Measurements from ENCODE around the gene GAS7.

GAS7 gene

DNA sequence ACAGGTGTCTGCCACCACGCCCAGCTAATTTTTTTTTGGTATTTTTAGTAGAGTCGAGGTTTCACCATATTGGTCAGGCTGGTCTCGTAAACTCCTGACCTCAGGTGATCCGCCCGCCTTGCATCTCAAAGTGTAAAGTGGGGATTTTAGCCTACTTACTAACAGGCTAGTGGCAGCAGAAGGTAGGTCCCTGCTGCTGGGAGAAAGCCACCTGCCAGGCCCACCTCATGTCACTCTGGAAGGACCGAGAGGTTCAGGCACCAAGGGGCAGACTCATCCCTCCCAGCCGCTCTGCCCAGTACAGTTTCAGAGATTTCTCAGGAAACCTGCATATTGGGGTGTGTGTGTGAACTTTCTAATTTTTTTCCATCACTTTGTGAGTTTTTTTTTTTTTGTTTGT lies 291.3 kb downstream of the GAS7 start:
- no peak for DNase-seq

DNA sequence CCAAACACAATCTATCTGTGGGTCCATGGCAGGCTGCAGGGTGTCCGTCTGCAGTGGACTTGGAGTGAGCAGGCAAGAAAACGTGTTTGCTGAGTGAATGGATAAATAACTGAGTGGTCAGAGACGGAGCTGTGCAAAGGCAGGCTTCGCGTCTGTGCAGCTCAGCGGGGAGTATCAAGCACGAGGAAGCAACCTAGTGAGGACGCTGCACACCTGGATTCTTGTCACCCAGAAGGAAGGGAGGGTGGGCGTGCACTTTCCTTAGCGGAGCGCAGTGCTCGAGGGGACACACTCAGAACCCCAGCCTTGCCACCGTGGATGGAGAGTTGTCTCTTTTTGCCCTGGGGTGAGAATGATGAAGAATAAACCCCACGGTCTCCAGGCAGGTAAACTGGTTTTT lies 291.8 kb downstream of the GAS7 start:
- no peak for DNase-seq

DNA sequence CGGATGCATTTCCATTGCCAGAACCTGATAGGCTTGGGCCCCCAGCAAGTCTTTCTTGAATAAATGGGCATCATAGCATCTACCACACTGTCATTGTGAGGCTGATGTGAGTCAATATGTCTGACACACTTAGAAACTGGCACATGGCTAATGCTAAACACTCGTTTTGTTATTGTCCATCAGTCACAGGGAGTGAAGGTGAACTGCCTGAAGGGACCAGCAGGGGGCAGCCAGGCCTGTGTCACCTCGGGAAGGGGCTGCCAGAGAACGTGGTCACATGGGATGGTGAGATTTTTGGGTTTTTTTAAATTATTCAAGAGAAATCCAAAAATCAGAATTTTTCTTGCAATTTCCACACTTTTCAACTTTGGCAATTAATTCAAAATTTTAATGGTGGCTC lies 292.5 kb downstream of the GAS7 start:
- no peak for DNase-seq

DNA sequence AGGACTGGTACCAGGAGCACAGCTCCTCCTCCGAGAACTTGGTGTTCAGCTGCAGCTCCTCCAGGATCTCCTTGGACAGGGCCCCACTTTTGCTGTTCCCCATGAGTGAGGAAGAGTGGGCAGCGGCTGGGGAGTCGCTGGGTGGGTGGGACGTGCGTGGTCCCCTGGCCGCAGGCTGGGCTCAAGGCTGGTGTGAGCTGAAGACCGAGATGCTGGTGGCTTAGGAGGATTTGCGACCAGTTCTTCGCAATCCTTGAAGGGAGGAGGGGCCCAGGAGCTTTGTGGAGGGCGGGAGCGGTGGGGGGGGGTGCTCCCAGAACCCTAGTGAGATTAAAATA lies 293.4 kb downstream of the GAS7 start, which contains the start of gene RCVRN:
Gene RCVRN, minus strand, starts transcription at position 194 of the 338 bp plus-strand sequence. Its CDS starts 91 bp downstream, at position 103.
- no peak for DNase-seq

DNA sequence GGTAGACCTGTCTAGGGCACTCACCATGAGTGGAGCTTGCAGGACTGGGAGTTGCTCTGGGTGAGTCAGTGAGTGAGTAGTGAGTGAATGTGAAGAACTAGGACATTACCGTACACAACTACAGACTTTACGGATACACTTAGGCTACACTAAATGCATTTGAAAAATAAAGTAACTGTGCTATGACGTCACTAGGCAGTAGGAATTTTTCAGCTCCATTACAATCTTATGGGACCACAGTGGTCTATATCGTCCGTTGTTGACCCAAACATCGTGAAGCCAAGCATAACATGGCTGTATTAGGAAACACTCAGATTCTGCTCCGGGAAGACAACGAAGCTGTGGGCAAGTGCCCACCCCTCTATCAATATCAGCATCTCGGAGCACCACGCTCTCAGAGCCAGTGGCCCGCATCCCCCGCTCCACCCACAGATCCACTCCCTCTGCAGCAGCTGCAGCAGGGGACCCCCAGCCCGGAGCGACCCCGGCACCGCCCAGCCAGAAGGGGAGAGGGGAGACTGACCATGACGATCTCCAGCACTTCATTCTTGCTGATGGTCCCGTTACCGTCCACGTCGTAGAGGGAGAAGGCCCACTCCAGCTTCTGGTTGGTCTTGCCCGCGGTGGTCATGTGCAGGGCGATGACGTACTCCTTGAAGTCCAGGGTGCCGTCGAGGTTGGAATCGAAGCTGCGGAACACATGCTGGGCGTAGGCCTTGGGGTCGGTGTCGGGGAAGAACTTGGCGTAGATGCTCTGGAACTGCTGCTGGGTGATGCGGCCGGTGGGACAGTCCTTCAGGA lies 293.9 kb downstream of the GAS7 start:
- DNase-seq: no peak

DNA sequence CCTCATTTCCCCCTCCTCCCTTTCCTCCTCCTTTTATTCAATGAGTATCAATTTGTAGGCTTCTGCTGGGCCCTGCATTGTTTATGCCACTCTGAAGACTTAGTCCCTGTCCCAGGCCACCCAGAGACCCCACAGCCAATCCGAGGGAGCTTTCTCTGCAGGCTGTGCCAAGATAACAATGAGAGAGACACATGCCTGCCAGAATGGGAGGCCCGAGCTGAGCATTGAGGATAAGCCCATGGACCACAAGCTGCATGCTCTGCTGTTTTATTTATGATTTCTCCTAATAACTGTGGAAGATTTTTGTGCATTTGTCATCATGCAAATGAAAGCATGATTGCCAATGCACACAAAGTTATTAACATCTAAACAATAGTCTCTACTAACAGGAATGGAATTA lies 296.3 kb downstream of the GAS7 start:
- no peak for DNase-seq

DNA sequence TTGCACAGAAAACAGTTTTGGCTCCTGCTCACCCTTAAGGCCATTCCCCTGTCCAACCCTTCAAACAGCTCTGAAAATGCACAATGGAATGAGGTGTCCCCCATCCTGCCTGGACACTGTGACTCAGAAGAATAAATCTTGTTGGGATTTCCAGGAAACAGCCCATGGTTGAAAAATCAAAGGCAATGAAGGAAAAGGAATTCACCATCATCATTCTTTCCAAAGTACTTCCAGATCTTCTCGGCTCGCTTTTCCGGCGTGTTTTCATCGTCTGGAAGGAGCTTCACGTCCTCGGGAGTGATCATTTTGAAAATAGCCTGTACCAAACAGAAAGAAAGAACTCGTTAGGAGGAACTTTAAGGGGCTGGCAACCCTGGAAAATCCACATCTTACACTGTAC lies 297.6 kb downstream of the GAS7 start:
- no peak for DNase-seq

DNA sequence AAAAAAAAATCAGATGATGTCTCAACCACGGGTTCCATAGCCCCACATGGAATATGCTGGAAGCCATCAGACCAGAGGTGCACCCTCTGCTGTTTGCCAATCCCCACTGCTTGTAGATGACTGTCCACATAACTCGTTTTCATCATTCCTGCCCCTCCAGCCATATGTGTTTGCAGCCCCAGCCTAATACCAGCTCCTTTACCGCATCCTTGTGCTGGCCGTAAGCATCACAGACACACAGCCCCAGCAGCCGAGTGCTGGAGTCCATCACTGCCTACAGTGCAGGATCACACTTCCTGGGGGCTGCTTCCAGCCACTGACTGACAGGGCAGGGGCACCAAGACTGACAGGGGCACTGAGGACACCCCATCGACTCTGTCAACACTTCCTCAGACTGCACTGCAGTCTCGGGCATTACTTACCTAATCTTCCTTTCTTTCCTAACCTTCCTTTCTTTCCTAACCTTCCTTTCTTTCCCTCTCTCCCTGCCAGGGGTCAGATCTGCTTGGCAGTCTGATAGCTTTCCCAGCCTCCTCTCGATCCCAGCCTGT lies 298.3 kb downstream of the GAS7 start:
- DNase-seq: no peak

DNA sequence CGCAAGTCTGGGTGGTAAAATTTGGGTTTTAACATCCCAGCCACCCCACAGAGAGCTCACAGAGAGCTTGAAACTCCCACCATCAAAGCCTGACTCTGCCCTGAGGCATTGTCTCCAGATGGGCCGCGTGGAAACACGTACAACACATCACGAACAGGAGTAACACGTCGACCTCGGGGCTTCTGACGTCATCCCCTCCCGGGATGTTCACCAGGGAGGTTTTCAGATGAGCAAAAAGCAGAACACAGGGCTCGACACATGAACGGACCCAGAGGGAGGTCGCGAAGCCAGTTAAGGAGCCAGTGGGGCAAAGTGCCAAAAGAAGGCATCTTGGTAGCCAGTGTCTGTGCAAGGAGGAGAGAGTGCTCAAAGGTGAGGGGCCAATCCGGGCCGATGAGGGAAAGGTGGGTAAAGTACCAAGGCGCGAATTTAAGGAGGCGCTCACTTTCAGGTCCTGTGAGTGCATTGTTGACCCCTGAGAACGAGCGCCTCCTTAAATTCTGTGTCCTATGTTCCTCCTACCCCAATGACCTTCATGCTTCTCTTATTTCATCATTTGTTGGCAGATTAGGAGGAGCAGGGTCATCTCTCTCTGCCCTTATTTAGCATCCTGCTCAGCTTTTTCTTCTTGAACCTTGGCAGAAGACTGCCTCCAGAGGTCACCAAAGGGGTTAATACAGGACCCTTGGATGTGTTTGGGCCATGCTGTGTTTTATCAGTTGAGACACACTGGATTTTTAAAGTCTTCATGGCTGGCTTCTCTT lies 298.9 kb downstream of the GAS7 start:
- no peak for DNase-seq

DNA sequence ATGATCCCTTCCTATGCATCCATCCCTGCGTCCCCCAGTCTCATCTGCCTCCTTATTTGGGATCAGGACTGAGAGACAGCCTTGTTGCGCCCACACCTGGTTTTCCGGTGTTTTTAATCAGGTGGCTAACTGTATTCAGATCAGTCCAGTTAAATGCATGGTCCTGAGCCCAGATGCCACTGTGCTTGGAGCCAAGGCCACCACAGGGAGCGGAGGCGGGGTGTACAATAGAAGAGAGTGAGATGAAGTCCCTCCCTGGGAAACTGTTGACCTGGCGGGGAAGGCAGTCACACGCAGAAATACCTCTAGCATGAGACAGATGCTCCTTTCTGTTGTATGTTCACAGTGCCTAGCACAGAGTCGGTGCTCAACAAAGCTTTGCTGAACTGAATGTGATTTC lies 299.6 kb downstream of the GAS7 start:
- DNase-seq: no peak

DNA sequence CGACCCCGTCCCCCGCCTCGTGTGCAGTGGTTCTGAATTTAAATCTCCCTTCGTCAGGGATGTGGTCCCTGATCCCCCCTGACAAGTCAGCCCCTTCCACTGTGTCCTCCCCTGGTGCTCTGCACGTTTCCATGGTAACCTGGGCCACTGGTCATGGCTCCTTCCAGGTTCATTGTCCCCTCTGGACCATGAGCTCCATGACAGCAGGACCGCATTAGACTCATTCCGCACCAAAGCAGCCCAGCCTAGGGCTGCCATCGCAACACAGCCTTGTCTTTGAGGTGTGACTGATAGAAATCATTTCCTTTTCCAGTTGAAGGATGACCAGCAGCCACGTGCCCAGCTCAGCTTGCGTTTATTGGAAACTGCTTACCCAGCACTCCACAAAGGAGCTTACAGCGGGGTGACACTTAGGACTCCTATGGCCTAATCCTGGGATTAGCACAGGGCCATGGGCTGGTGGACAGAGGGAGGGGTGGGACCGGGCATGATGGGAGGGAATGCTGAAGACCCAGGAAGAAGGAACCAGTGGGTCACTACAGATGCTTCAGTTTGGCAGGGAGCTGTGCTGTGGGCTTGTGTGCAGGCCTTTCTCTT lies 300.9 kb downstream of the GAS7 start:
- no peak for DNase-seq

DNA sequence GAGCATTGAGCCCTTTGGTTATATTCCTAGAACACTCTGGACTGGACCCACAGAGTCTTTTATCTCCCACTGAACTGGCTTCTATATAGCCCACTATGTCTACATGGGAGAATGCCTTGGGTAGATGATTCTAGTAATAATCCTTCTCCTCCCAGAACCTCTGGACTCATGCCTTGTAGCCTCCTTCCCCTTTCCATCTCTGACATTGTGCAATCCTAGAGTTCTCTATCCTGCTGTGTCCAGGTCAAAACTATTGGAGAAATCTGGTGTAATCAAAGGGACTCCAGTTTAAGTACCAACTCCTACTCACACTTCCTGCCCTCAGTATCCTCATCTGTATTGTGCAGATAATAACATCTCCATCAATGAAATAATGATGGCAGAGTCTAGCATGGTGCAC lies 302.5 kb downstream of the GAS7 start:
- DNase-seq: no peak

DNA sequence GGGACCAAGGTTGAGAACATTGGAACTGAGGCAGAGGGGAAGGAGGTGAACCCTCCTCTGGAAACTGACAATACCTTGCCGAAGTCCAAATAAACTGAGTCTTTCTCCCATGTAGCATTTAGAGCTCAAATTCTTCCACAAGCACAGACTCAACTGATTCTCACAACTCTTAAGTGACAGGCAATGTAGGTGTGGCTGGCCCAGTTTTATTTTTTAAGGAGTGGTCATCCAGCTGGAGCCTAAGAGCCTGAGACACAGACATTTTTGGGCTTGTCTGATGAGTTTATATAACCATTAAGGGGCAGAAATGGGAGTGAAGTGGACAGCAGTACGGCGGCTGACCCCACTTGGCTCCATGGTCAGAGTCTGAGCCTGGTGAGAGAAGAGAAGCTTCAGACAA lies 304.2 kb downstream of the GAS7 start:
- DNase-seq: no peak

DNA sequence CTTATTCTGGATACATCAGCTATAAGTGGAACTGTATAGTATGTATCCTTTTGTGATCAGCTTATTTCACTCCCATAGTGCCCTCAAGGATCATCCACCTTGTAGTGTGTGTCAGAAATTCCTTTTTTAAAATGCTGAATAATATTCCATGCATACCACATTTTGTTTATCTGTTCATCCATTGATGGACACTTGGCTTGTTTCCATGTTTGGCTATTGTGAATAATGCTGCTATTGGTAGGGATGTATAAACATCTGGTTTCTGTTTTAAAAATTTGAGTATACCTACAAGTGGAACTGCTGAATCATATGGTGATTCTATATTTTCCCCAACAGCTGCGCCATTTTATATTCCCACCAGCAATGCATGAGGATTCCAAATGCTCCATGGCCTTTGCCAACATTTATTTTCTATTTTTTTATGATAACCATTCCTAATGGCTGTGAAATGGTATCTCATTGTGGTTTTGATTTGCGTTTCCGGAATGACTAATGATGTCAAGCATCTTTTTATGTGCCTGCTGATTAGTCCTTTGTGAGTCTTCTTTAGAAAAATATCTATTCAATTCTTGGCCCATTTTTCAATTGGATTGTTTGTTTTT lies 304.9 kb downstream of the GAS7 start:
- no peak for DNase-seq

DNA sequence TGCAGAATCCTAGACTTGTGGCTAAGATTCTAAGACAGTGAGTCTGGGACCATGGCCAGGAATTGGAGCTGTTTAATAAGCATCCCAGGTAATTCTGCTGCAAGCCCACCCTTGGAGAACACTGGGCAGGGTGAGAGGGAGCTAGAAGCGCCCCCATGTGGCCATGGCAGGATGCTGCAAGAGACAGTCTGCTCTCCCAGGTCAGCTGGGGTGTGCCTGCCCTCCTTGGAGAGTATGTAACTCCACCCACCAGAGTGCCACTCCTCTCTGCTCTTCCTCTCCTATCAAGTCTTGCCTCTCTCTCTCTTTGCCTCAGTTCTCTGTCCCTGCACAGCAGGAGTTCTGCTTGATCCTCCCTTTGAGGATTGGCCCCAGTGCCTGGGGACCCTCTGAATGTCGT lies 308.3 kb downstream of the GAS7 start:
- DNase-seq: no peak

DNA sequence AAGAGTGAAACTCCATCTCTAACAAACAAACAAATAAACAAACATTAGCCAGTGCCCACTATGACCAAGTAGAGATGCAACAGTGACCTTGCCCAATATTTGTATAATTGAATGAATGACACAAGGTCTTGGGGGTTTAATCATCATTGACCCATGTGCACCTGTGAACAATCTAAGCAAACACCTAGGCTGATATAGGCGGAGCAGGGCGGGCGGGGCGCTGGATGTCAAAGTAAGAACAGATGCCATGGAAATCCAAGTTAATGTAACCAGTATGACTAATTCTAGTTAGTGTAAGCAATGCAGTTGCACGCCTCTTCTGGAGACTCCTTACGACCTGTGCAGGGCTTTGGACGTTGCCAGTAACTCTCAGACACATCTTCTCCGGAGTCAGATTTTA lies 310.9 kb downstream of the GAS7 start:
- DNase-seq: no peak

DNA sequence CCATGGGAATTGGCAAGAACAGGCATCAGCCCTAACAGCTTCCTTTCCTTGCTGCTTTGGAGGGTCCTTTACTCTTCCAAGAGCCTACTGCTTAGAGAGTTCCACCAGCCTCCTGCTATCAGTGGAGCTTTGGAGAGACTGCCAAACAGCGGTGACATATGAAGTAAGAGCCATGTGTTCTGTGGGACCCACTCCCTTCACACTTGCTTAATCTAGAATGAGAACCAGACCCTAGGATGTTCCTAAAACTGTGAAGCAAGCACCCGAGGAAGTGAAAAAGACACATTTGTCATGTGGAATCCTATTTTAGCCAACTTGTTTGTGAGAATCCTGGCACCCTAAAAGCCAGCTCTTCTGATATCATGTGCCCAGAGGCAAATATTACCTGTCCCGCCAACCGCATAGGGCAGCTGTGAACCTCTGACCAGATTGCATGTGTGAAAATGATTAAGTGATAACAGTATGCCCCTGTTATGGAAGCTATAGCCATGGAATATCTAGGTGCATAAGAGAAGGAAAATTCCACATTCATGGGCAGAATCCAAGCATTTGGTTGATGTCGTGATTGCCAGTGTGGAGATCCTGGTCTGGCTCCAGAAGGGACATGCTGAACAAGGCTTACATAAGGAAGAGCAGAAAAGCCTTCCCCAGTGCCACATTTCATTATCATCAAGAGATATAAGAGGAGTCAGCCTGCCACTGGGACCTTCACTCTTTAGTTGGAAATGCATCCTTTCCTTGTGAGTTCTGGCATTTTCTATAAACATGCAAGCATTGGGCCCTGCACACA lies 312.1 kb downstream of the GAS7 start:
- no peak for DNase-seq

DNA sequence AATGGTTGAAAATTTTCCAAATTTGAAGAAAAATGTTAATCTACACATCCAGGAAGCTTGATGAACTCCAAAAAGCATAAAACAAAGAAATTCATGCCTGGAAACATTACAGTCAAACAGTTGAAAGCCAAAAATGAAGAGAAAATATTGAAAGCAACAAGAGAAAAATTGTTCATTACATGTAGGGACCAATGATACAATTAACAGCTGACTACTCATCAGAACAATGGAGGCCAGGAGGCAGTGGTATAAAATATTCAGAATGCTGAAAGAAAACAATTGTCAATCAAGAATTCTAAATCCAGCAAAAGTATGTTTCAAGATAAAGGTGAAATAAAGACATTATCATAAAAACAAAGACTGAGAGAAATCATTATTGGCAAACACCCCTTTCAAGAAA lies 315.0 kb downstream of the GAS7 start:
- DNase-seq: no peak

DNA sequence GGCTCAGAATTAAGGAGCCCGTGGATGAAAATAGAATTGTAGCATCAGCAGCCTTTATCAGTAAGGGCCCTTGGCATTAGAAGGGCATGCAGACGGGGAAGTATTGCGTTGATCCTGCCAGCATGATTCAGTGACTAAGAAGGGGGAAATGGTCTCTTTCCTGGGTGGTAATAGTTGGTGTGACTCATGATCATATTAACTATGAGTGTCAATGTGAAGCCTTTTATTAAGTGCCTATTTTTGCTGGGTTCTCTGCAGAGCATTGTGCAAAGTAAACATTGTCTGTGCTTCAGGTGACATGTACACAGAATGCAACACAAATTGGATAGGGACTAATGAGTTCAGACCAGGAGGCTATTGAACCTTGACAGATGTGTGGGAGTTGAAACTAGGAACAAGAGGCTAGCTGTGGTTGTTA lies 317.8 kb downstream of the GAS7 start:
- DNase-seq: no peak

DNA sequence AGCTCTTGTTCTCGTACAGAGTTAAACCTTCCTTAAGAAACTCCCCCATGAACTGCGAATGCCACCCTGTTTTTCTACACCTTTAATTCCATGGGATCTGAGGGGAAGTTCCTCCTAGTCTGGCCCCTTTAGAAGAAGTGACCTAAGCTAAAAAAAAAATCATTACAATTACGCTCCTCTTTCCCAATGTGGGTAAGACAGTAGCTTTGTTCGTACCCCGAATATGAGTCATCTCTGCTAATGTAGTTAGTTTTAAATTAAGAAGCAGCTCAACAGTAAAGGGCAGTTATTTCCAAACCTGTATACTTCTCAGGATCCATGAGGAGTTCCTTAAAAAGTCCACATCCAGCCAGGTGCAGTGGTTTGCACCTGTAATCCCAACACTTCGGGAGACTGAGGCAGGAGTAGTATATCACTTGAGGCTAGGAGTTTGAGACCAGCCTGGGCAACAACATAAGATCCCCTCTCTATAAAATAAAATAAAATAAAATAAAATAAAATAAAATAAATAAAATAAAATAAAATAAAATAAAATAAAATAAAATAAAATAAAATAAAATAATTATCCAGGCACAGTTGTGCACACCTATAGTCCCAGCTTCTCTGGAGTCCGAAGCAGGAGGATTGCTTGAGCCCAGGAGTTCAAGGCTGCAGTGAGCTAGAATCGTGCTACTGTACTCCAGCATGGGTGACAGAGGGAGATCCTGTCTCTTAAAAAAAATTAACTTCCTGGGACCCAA lies 319.4 kb downstream of the GAS7 start:
- DNase-seq: no peak

DNA sequence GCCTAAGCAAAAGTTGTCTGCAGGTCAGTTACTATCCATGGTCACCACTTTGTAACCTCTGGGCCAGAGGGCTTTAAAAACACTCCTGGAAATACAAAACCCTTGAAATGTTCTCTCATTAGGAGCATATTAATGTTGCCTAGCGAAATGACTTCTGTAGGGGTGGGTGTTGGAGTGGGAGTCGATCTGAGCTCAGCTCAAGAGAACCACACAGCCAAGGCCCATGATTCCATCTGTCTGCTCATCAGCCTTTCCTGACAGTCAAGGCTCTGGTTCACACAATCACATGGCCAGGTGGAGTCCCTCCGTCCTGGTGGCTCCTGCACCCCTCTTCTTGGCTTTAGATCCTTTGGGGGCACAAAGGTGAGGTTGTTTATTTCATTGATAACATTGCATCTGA lies 320.1 kb downstream of the GAS7 start:
- DNase-seq: no peak

DNA sequence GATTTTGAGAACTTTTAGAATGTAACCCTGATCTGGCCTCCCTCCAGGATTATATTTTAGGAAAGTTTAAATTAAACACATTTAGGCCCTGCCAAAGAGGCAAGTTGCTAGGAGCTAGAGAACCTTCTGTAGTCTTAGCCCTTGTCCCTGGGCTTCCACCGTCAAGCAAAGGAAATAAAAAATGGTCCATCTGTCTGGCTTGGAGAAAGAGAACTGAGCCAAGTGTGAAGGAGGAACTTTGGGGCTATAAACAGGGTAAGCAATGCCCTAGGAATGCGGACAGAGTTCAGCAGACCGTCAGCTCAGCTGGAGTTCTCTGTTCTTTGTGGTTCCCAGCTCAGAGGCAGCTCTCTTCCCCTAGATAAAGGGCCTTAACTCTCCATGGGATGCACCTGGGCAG lies 323.0 kb downstream of the GAS7 start:
- no peak for DNase-seq

Data from NCI-H524 treated with DMSO at 0.1 percent for 48 hours (cell line).